ENCODE data around the gene PRKCH. TPM values are rescaled to one million over a fixed set of nuclear protein-coding genes. Genes with fewer than 3 reads are reported as not detected.

PRKCH gene
- total and polyA plus RNA-seq, 4 experiments from 2014 or later, result 246 to 284 (median 249) TPM

GRCh38 chr14:61492474-61492873 lies 171.1 kb downstream of the PRKCH start:
- intact Hi-C loops (cut with micrococcal nuclease), result loop anchor here (2.0 kb wide), 1 partner anchor 16 kb away; no protein-coding TSS in a partner anchor
- H3K27me3 Mint-ChIP-seq, result no peaks in the 10 kb centered on the region
- H3K36me3 Mint-ChIP-seq, result peaks cover 47 to 59% of the 10 kb centered on the region in 2 donors
- H3K27me3 ChIP-seq (ENCODE audit: insufficient read depth, low read length), result no peaks in the 10 kb centered on the region
- peak overlapping the region; percentile 7 for H3K27ac ChIP-seq (ENCODE audit: low read depth, low read length)
- peaks cover 66% of the 10 kb centered on the region for H3K4me1 ChIP-seq (ENCODE audit: insufficient read depth, low read length)
- DNase-seq, result no peak
- CTCF ChIA-PET (ENCODE audit: partially characterized antibody), result interaction anchor here (1.5 to 9.8 kb wide), 3 partner anchors 11 to 21 kb away, joined by 3 to 106 read pairs (median 4); no protein-coding TSS in a partner anchor
- H3K27ac Mint-ChIP-seq, result no peak overlapping the region
- H3K4me3 Mint-ChIP-seq, result no peak overlapping the region
- peaks cover 63% of the 10 kb centered on the region for H3K36me3 ChIP-seq (ENCODE audit: insufficient read depth, low read length)
- H3K9me3 Mint-ChIP-seq, result peaks cover 0 to 2% (median 0%) of the 10 kb centered on the region in 8 donors
- POLR2A ChIA-PET (ENCODE audit: partially characterized antibody), result interaction anchor here (0.7 to 2.5 kb wide), 4 partner anchors 9 to 15 kb away, joined by 3 to 13 read pairs (median 6); no protein-coding TSS in a partner anchor
- H3K9me3 ChIP-seq (ENCODE audit: control insufficient read depth in 1 of 2, low read length in 2 of 2), result no peaks in the 10 kb centered on the region
- H3K4me3 ChIP-seq (ENCODE audit: low read length in 2 of 2), result no peak overlapping the region
- peaks cover 27 to 43% (median 38%) of the 10 kb centered on the region in 4 donors for H3K4me1 Mint-ChIP-seq

DNA sequence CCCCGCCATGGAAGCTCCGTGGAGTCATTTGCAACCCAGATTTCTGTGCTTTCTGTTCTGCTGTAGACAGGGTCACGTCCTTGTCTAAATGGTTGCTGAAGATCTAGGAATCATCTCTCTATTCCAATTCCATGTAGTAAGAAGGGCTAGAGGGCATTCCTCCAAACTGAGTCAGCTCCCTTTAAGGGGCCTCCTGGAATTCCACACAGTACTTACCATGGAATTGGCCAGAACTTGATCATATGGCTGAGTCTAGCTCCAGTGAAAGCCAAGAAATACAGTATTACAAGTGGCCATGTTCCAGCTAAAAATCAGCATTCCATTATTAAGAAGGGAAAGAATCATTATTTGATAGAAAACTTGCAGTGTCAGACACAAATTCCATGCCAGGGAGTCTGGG lies 171.9 kb downstream of the PRKCH start:
- Mint-ChIP-seq H3K27ac (no peak overlapping the region), H3K27me3 (no peaks in the 10 kb centered on the region), H3K36me3 (peaks cover 46 to 60% of the 10 kb centered on the region in 2 donors), H3K4me1 (peaks cover 26 to 44% (median 40%) of the 10 kb centered on the region in 4 donors), H3K9me3 (peaks cover 0 to 2% (median 0%) of the 10 kb centered on the region in 8 donors), H3K4me3 (no peak overlapping the region)
- Histone ChIP-seq H3K9me3 (ENCODE audit: control insufficient read depth in 1 of 2, low read length in 2 of 2) (no peaks in the 10 kb centered on the region), H3K36me3 (ENCODE audit: insufficient read depth, low read length) (peaks cover 61% of the 10 kb centered on the region), H3K27ac (ENCODE audit: low read depth, low read length) (no peak overlapping the region), H3K4me1 (ENCODE audit: insufficient read depth, low read length) (peaks cover 65% of the 10 kb centered on the region), H3K4me3 (ENCODE audit: low read length in 2 of 2) (no peak overlapping the region), H3K27me3 (ENCODE audit: insufficient read depth, low read length) (no peaks in the 10 kb centered on the region)
- DNase-seq, result no peak
- ChIA-PET CTCF (ENCODE audit: partially characterized antibody) (interaction anchor here (1.7 to 9.8 kb wide), 2 partner anchors 11 to 14 kb away, joined by 5 to 106 read pairs; no protein-coding TSS in a partner anchor), POLR2A (ENCODE audit: partially characterized antibody) (interaction anchor here (0.7 to 2.5 kb wide), 5 partner anchors 9 to 16 kb away, joined by 3 to 13 read pairs (median 5); no protein-coding TSS in a partner anchor)
- intact Hi-C loops (cut with micrococcal nuclease), result loop anchor here (2.0 kb wide), 1 partner anchor 16 kb away; no protein-coding TSS in a partner anchor

- Histone ChIP-seq H3K9me3 (ENCODE audit: control insufficient read depth in 1 of 2, low read length in 2 of 2) (no peaks in the 10 kb centered on the region), H3K4me1 (ENCODE audit: insufficient read depth, low read length) (peaks cover 65% of the 10 kb centered on the region), H3K4me3 (ENCODE audit: low read length in 2 of 2) (no peak overlapping the region), H3K36me3 (ENCODE audit: insufficient read depth, low read length) (peaks cover 61% of the 10 kb centered on the region), H3K27ac (ENCODE audit: low read depth, low read length) (no peak overlapping the region), H3K27me3 (ENCODE audit: insufficient read depth, low read length) (no peaks in the 10 kb centered on the region)
- H3K27ac Mint-ChIP-seq, result peak overlapping the region in 1 of 7 donors; percentile 44
- intact Hi-C loops (cut with micrococcal nuclease), result no loop called here
- ChIA-PET CTCF (ENCODE audit: partially characterized antibody) (interaction anchor here (0.7 to 9.8 kb wide), 4 partner anchors 10 to 236 kb away, joined by 3 to 106 read pairs (median 4); no protein-coding TSS in a partner anchor), POLR2A (ENCODE audit: partially characterized antibody) (interaction anchor here (1.4 to 2.5 kb wide), 4 partner anchors 10 to 17 kb away, joined by 3 to 13 read pairs (median 6); no protein-coding TSS in a partner anchor)
- peaks cover 0 to 2% (median 0%) of the 10 kb centered on the region in 8 donors for H3K9me3 Mint-ChIP-seq
- no peak overlapping the region for H3K4me3 Mint-ChIP-seq
- no peak for DNase-seq
- peaks cover 44 to 59% of the 10 kb centered on the region in 2 donors for H3K36me3 Mint-ChIP-seq
- peaks cover 30 to 47% (median 43%) of the 10 kb centered on the region in 4 donors for H3K4me1 Mint-ChIP-seq
- no peaks in the 10 kb centered on the region for H3K27me3 Mint-ChIP-seq
These were observed 172.6 kb downstream of the PRKCH start for GRCh38 chr14:61494018-61494417.

DNA sequence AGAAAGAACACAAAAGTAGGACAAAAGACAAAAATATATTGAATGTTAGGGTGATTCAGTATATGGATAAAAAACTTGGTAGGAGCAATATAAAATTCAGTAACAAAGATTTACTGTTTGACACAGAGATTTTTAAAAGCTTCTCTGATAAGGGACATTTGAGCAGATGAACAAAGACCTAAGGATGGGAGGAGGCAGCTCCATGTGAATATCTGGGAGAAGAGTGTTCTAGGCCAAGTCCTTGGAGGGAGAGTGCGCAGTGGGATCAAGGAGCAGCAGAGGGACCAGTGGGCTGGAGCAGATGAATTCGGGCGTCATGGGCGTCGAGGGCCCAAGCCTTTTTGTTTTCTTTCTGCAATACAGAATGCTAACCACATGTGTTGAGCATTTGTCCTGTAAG lies 174.4 kb downstream of the PRKCH start:
- CTCF ChIA-PET (ENCODE audit: partially characterized antibody), result interaction anchor here (0.9 to 9.8 kb wide), 3 partner anchors 16 to 342 kb away, joined by 3 to 106 read pairs (median 3); no protein-coding TSS in a partner anchor
- no peak for DNase-seq
- H3K4me1 Mint-ChIP-seq, result peaks cover 37 to 51% (median 48%) of the 10 kb centered on the region in 4 donors
- peaks cover 67% of the 10 kb centered on the region for H3K4me1 ChIP-seq (ENCODE audit: insufficient read depth, low read length)
- intact Hi-C loops (cut with micrococcal nuclease), result no loop called here
- peak overlapping the region in 6 of 7 donors; percentile 78 to 95 (median 87) for H3K27ac Mint-ChIP-seq
- H3K36me3 Mint-ChIP-seq, result peaks cover 38 to 53% of the 10 kb centered on the region in 2 donors
- peaks cover 46% of the 10 kb centered on the region for H3K36me3 ChIP-seq (ENCODE audit: insufficient read depth, low read length)
- POLR2A ChIA-PET (ENCODE audit: partially characterized antibody), result interaction anchor here (0.8 to 1.2 kb wide), 2 partner anchors 19 to 36 kb away, joined by 3 to 4 read pairs; no protein-coding TSS in a partner anchor
- H3K9me3 Mint-ChIP-seq, result peaks cover 0 to 2% (median 0%) of the 10 kb centered on the region in 8 donors
- H3K27ac ChIP-seq (ENCODE audit: low read depth, low read length), result no peak overlapping the region
- H3K27me3 ChIP-seq (ENCODE audit: insufficient read depth, low read length), result no peaks in the 10 kb centered on the region
- no peaks in the 10 kb centered on the region for H3K27me3 Mint-ChIP-seq
- no peaks in the 10 kb centered on the region for H3K9me3 ChIP-seq (ENCODE audit: control insufficient read depth in 1 of 2, low read length in 2 of 2)
- no peak overlapping the region for H3K4me3 ChIP-seq (ENCODE audit: low read length in 2 of 2)
- no peak overlapping the region for H3K4me3 Mint-ChIP-seq

- Histone ChIP-seq H3K27me3 (ENCODE audit: insufficient read depth, low read length) (no peaks in the 10 kb centered on the region), H3K9me3 (ENCODE audit: control insufficient read depth in 1 of 2, low read length in 2 of 2) (no peaks in the 10 kb centered on the region), H3K27ac (ENCODE audit: low read depth, low read length) (no peak overlapping the region), H3K4me3 (ENCODE audit: low read length in 2 of 2) (no peak overlapping the region), H3K4me1 (ENCODE audit: insufficient read depth, low read length) (peaks cover 67% of the 10 kb centered on the region), H3K36me3 (ENCODE audit: insufficient read depth, low read length) (peaks cover 21% of the 10 kb centered on the region)
- peak overlapping the region in 2 of 8 donors; percentile 15 to 31 for H3K4me3 Mint-ChIP-seq
- H3K27ac Mint-ChIP-seq, result peak overlapping the region in 6 of 7 donors; percentile 31 to 90 (median 80)
- CTCF ChIA-PET (ENCODE audit: partially characterized antibody), result interaction anchor here (1.0 to 7.5 kb wide), 2 partner anchors 22 to 339 kb away, joined by 3 to 66 read pairs; no protein-coding TSS in a partner anchor
- intact Hi-C loops (cut with micrococcal nuclease), result no loop called here
- peaks cover 38 to 66% of the 10 kb centered on the region in 2 donors for H3K36me3 Mint-ChIP-seq
- POLR2A ChIA-PET (ENCODE audit: partially characterized antibody), result interaction anchor here (2.9 kb wide), 1 partner anchor 20 kb away, joined by 11 read pairs; no protein-coding TSS in a partner anchor
- peaks cover 0 to 2% (median 0%) of the 10 kb centered on the region in 8 donors for H3K9me3 Mint-ChIP-seq
- no peaks in the 10 kb centered on the region for H3K27me3 Mint-ChIP-seq
- DNase-seq, result no peak
- H3K4me1 Mint-ChIP-seq, result peaks cover 58 to 76% (median 71%) of the 10 kb centered on the region in 4 donors
These were observed 176.9 kb downstream of the PRKCH start for GRCh38 chr14:61498303-61498702.

GRCh38 chr14:61498811-61499210 lies 177.4 kb downstream of the PRKCH start:
- peaks cover 0 to 2% (median 0%) of the 10 kb centered on the region in 8 donors for H3K9me3 Mint-ChIP-seq
- CTCF ChIA-PET (ENCODE audit: partially characterized antibody), result interaction anchor here (7.5 kb wide), 1 partner anchor 23 kb away, joined by 66 read pairs; no protein-coding TSS in a partner anchor
- peaks cover 19% of the 10 kb centered on the region for H3K36me3 ChIP-seq (ENCODE audit: insufficient read depth, low read length)
- peak overlapping the region in 1 of 8 donors; percentile 31 for H3K4me3 Mint-ChIP-seq
- H3K27ac Mint-ChIP-seq, result peak overlapping the region in 6 of 7 donors; percentile 75 to 91 (median 84)
- no peaks in the 10 kb centered on the region for H3K9me3 ChIP-seq (ENCODE audit: control insufficient read depth in 1 of 2, low read length in 2 of 2)
- H3K27me3 ChIP-seq (ENCODE audit: insufficient read depth, low read length), result no peaks in the 10 kb centered on the region
- no peak overlapping the region for H3K4me3 ChIP-seq (ENCODE audit: low read length in 2 of 2)
- no peaks in the 10 kb centered on the region for H3K27me3 Mint-ChIP-seq
- POLR2A ChIA-PET (ENCODE audit: partially characterized antibody), result interaction anchor here (2.9 kb wide), 1 partner anchor 20 kb away, joined by 11 read pairs; no protein-coding TSS in a partner anchor
- no peak for DNase-seq
- peaks cover 67% of the 10 kb centered on the region for H3K4me1 ChIP-seq (ENCODE audit: insufficient read depth, low read length)
- peaks cover 63 to 81% (median 76%) of the 10 kb centered on the region in 4 donors for H3K4me1 Mint-ChIP-seq
- H3K27ac ChIP-seq (ENCODE audit: low read depth, low read length), result no peak overlapping the region
- peaks cover 38 to 70% of the 10 kb centered on the region in 2 donors for H3K36me3 Mint-ChIP-seq
- intact Hi-C loops (cut with micrococcal nuclease), result no loop called here

GRCh38 chr14:61499991-61500390 lies 178.6 kb downstream of the PRKCH start:
- H3K4me3 Mint-ChIP-seq, result no peak overlapping the region
- H3K36me3 Mint-ChIP-seq, result peaks cover 40 to 66% of the 10 kb centered on the region in 2 donors
- no peaks in the 10 kb centered on the region for H3K27me3 ChIP-seq (ENCODE audit: insufficient read depth, low read length)
- peaks cover 67% of the 10 kb centered on the region for H3K4me1 ChIP-seq (ENCODE audit: insufficient read depth, low read length)
- POLR2A ChIA-PET (ENCODE audit: partially characterized antibody), result interaction anchor here (0.9 to 2.9 kb wide), 2 partner anchors 21 to 28 kb away, joined by 3 to 11 read pairs; no protein-coding TSS in a partner anchor
- no peak overlapping the region for H3K4me3 ChIP-seq (ENCODE audit: low read length in 2 of 2)
- peaks cover 19% of the 10 kb centered on the region for H3K36me3 ChIP-seq (ENCODE audit: insufficient read depth, low read length)
- intact Hi-C loops (cut with micrococcal nuclease), result loop anchor here (5.0 kb wide), 1 partner anchor 33 kb away; no protein-coding TSS in a partner anchor
- peak overlapping the region in 6 of 7 donors; percentile 26 to 92 (median 90) for H3K27ac Mint-ChIP-seq
- H3K9me3 ChIP-seq (ENCODE audit: control insufficient read depth in 1 of 2, low read length in 2 of 2), result no peaks in the 10 kb centered on the region
- peaks cover 63 to 93% (median 83%) of the 10 kb centered on the region in 4 donors for H3K4me1 Mint-ChIP-seq
- DNase-seq, result no peak
- CTCF ChIA-PET (ENCODE audit: partially characterized antibody), result interaction anchor here (1.0 to 7.5 kb wide), 2 partner anchors 24 to 39 kb away, joined by 3 to 66 read pairs; no protein-coding TSS in a partner anchor
- H3K9me3 Mint-ChIP-seq, result peaks cover 0 to 2% (median 0%) of the 10 kb centered on the region in 8 donors
- H3K27me3 Mint-ChIP-seq, result no peaks in the 10 kb centered on the region
- H3K27ac ChIP-seq (ENCODE audit: low read depth, low read length), result no peak overlapping the region

Data from CD4-positive, alpha-beta memory T cell (primary cell).